Measurements from ENCODE around the gene SMC6.

Gene SMC6

DNA sequence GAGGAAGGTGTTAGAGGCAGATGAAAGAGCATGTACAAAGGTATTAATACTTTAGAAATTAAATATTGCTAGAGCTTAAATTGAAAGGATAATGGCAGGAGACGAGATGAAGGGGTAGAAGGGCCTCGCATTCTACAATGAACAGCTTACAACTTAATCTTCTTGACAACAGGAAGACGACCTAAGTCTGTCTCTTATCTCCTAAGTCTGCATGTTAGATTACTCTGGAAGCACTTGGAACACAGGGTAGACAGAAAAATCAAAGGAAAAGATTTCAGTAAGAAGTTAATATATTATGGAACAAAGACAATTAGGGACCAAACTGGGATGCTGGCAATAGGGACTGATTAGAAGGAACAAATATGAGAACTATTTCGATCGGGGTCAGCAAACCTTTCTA is 34.9 kb downstream of the SMC6 start:
- no peak for DNase-seq

DNA sequence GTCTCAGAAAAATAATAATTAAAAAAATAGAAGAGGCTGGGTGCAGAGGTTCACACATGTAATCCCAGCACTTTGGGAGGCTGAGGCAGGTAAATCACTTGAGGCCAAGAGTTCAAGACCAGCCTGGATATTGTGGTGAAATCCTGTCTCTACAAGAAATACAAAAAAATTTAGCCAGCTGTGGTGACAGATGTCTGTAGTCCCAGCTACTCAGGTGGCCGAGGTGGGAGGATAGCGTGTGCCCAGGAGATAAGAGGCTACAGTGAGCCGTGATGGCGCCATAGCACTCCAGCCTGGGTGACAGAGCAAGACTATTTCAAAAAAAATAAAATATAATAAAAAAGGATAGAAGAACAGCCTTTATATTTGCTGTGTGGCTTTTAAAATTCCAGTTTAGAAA is 35.9 kb downstream of the SMC6 start:
- no peak for DNase-seq

DNA sequence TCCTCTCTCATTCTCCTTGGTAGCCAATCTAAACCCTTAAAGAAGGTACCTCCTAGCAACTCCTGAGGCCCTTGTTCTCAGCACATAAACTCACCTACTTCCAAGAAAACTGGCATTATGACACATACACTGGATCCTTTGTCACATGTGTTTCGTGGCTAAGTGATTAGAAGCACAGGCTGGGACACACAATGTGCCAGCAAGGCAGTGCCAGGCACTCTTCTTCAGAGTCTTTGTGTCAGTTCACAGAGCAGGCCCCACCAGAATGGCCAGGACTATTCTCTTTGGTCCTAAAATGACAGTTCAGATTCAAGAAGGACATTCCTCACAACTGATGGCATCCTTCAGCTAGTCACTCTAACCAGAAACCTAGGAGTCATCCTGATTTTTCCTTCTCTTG is 40.3 kb downstream of the SMC6 start:
- DNase-seq = no peak

DNA sequence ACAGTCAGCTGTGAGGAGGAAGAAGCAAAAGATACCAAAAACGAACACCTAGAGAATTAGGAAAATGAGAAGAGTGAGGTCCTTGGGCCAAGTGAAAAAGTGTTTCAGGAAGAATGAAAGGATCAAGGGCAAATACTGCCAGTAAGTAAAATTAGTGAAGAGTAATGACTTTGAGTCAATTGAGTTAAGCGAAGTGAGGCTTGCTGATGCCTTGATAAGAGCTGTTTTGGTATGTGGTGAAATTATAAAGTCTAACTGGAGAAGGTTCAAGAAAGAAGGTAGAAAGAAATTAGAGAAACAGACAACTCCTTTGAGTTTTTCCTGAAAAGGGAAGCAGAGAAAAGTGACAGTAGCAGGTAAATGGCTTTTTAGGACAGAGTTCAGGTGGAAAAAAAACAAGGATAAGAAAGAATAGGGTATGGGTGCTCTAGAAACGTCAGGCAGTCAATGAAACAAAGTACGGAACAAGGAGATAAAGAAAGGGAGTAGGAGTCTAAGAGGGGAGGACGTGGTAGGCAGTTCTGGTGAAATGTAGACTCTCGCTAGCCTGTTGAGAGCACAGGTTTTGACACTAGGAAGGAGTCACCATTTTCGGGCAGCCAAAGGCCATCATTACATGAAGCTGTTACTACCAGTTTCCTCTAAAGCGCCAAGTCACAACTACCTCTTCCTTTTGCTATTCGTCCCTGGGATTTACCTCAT is 42.9 kb downstream of the SMC6 start:
- DNase-seq = no peak

DNA sequence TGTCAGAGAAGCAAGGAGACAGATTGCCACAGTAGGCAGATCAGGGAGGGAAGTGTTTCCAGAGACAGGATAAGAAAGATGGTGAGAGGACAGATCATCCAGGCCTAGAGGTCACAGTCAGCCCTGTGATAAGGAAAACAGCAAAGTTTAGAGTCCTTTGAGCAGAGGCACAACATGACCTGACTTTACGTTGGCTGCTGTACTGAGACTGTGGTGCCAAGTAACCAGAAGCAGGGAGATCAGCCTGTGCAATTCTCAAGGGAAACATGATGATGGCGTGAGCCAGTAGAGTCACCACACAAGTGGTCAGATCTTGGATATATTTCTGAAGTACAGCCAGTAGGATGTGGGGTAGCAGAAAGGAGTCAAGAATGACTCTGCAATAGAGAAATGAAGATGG is 43.7 kb downstream of the SMC6 start:
- DNase-seq = no peak

DNA sequence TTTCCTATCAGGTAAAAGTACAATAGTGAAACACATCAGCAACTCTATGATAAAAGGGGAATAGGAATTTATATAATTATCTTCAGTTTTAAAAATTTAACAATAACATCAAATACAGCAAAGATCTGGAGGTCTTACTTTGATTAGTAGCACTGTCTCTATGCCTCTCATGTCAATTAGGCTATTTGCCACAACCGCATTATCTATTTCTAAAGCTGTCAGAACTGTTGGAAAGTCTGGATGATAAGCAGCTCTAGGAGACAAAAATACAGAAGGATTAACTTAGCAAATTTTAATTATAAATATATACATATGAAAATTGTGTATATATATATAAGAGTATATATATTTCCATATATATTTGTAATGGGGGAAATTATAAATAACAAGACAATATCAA is 45.1 kb downstream of the SMC6 start:
- no peak for DNase-seq

DNA sequence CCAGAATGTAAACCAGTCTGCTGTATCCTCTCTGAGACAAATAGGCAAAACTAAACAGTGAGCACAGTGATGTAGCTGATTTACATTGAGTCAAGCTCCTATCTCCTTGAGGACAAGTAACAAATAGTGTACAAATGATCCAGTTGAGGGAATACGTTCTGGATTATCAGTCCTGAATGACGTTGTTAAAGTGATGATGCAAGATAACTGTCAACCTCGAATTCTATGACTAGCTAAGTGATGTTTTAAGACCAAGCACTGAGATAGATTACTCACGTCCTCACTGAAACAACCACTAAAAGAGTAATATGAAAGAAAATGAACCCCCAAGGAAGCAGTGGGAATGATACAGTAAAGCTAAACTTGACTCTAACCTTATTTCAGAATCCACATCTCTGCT is 46.8 kb downstream of the SMC6 start:
- no peak for DNase-seq

DNA sequence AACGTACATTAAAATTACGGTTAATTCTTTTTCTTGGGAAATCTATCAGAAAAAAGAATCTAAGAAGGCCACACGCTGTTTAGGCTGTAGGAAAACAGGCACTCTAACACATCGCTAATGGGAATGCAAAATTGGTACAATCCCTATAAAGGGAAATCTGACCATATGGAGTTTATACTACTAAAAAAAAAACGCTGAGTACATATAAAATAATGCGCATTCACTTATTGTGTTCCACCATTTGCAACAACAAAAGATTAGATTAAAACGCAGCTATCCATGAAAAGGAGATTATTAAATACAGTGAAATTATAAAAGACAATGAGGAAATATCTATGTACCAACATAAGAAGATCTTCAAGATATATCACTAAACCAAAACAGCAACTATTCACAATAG is 62.8 kb downstream of the SMC6 start:
- DNase-seq = no peak

DNA sequence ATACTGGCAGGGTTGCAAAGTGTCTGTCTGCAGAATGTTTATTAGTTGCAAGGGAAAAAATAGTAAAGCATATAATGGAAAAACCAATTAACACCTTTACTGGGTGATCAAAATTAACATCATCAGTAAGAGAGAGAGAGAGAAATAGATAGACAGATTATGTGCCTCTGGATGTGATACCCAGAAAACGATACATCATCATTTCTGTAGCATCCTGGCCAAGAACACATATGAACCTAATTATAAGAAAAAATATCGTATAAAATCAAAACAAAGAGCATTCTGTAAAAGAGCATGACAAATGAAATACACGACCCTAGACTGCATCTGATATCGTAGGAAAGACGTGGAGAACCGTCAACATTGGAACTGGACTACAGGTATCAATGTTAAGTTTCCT is 64.6 kb downstream of the SMC6 start:
- no peak for DNase-seq

DNA sequence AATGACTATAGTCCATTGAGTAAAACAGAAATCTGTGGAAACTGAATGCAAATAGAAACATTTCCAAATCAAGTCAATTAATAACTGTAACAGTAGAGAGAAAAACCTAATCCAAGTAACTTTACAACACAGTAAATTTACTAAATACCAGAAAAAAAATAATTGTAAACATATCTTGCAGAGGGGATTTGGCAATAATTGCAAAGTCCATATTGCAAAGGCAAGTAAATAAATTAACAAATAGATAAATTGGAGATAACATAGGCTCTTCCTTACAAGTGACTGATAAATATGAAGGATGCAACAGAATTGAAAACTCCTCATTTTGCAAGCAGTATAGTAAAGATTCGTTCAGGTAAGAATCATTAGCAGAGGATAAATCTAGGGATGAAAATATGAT is 65.0 kb downstream of the SMC6 start:
- no peak for DNase-seq

DNA sequence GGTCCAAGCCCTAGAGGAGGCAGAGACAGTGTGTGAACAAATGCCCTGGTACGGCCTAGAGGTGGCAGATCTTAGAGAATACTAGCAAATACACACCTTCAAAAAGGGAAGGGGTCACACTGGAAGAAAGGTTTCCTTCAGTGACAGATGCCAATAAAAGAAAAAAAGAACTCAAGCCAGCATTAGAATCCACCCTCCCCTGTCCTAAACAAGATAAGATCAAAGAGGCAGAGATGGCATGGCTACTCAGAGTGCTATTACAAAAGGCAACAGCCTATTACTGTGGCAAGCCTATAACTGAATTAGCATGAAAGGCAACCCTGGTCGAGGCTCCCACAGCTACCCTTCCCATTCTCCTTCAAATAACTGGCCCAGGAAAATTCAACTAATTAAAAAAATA is 69.6 kb downstream of the SMC6 start:
- no peak for DNase-seq

DNA sequence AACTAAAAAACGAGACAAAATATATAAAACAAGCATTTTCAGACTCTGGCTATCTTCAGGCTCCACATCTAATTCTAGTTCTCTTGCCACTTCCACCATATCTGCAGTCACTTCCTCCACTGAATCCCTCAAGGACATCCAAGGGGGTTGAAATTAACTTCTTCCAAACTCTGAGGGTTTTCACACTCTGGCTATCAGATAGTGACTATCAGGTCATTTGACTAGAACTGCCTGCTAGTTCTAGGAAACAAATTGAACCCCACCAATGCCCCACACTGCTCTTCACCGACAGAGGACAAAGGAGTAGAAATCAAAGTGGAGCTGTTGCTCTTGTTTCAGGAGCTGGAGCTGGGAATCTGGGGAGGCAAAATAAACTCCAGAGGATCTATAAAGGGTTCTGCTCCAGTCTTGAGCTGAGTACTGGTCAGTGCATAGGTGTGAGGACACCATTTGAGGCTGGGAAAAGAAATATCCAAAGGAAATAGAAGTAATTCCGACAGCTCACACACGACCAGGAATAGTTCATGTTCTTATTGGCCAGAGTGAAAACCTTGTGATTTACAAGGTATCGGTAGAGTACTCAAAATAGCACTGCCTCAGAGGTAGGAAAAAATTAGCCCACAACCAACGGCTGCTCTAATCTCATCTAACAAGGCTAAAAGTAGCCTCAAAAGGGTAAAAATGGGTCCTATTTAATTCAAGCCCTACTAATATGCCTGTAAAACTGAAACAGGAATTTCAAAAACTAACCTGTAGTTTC is 71.3 kb downstream of the SMC6 start:
- no peak for DNase-seq

DNA sequence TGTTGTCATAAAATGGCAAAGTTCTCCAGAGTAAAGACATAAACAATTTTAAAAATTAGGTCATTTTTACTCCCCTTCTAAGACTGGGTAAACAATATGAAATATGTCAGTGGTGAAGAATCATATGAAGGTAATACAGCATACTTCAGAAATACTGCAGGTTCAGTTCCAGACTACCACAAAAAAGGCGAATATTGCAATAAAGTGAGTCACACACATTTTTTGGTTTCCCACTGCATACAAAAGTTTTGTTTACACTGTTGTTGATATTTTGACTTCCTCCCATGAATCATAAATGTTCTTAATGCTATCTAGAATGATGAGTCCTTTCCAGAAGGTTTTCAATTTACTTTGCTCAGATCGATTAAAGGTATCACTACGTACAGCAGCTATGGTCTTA is 73.5 kb downstream of the SMC6 start:
- DNase-seq = no peak

DNA sequence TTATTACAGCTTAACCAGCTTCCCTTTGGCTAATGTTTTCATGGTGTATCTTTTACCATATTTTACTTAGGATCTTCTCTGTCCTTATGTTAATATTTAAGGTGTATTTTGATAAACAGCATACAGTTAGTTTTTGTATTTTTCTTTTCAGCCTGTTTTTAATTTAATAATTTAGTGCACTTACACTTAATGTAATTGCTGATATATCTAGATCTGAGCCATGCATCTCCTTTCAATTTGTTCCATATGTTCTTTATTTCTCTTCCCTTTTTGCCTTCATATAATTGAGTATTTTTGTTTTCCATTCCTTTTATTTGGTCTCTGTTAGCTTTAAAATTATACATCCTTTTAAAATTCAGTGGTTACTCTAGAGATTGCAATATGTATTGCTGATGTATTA is 78.8 kb downstream of the SMC6 start:
- DNase-seq = no peak

DNA sequence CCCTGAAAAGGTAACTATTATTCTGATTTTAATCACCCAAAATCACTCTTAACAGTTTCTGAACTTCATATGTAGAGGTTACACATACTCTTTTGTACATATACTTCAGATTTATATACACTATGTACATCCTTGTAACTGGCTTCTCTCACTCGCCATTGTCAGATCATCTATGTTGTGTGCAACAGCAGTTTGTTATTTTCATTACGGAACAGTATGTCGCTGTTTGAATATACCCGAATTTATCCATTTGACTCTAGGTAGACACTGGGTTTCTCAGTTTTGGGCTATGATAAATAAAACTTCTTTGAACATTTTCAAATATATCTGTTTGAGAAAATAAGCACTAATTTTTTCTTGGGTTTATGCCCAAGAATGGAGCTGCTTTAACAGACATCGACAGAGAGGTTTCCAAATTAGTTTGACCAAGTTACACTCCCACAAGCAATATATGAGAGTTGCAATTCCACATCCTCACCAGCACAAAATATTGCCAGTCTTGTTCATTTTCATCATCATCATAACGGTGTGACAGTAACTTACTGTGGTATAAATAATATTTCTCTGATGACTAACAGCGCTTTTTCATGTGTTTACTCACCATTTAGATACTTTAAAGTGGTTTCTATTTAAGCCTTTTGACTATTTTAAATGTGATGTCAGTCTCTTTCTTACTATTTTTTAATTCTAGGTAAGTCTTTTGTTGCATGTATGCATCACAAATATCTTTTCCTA is 80.9 kb downstream of the SMC6 start:
- DNase-seq = no peak

DNA sequence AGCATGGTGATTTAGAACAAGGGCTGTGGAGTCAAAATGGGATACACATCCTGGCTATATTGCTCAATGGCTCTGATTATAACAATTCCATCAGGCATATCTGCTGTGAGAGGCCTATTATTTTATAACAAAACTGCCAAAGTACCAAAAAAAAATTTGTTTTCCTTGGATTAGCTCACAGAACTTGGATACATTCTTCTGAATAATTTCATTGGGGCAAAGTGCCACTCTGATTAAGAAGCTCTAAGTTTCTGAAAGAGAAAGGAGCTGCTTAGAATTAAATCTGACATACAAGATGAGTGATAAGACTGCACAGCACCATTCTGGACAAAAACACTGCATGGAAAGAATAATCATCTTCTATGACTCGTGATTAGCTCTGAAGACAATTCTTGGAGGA is 85.7 kb downstream of the SMC6 start:
- DNase-seq = no peak

DNA sequence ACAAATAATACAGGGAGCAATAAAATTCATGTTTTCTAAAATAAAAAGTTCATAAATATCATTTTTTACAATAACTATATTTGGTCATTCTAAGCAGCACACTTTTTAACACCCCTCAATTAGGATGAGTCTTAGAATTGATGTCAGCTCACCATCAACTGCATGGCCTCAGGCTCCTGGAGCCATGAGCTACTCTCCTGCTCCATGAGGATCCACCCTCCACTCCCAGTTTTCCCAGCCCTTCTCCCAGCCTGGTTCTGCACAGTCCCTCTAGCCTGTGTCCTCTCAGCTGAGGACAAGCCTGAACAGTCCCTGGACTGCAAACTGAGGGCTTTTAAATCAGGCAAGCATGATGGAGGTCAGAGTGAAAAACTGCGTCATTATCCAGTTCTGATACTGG is 89.1 kb downstream of the SMC6 start:
- DNase-seq = no peak

DNA sequence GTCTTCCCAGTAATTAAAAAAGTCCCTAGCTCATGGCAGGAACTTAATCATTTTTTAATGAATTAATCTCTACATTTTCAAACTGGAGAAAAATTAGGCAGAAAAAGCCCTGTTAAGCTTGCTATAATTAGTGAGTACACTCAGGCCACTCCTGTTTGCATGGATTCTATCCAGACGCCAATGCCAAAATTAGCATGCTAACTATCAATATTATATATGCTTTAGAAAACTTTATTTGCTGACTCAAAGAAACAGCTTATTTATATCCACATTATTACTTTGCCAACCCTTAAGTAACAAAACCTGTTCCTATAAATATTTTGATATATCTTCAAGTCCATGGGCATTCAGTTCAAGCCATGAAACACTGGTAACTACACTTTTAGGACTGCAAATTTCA is 90.9 kb downstream of the SMC6 start:
- no peak for DNase-seq

DNA sequence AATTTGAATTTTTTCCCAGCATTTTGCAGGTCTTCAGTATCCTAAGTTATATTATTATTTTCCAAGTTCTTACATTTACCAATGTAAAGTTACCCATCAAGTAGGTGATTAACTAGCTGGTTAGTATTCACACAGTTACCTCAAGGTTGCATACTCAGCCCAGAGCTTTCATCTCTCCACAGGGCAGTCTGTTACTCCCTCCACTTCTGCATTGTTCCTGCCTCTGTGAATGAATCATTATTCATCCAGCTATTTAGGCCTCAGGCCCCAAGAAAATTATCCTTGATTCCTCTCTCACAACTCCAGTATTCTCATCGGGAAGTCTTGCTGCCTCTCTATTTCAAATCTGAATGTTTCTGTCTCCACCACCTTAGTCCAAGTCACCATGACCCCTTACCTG is 92.2 kb downstream of the SMC6 start:
- no peak for DNase-seq

DNA sequence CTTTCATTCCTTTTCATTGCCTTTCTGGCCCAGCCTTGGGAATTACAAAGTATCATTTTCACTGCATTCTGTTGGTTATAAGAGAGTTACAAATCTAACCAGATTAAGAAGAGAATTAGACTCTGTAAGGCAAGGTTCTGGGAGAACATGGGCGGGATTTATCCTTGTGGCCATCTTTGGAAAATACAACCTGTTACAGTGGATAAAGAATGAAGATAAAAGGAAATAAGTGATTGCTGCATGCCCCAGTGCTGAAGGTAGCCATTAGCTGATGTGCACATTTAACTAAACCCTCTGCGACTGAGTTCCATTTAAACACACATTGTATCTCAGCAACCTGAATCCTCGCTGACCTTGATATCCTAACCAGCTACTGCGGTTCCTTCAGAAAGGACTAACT is 93.4 kb downstream of the SMC6 start:
- no peak for DNase-seq

DNA sequence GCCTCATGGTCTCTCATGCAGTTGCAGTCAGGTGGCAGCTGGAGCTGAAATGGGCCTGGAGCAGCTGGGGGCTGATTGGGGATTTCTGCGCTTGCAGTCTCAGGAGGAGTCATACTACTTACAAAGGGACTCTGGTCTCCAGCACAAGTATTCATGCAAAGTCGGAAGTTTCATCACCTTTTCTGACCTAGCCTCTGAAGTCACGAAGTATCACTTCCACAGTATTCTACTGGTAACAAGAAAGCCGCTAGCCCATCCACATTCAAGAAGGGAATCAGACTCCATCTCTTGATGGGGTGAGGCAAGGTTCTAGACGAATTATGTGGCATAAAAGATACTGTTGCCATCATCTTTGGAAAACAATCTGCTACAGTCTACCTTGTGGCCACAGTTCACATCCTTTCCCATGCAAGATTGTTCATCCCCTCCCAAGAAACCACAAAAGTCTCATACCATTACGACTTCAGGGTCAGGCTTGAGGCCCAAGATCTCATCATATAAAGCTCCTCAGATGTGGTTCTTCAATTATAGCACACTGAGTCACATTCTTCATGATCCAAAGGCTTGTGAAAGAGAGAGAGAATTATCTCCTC is 95.3 kb downstream of the SMC6 start:
- DNase-seq = no peak

DNA sequence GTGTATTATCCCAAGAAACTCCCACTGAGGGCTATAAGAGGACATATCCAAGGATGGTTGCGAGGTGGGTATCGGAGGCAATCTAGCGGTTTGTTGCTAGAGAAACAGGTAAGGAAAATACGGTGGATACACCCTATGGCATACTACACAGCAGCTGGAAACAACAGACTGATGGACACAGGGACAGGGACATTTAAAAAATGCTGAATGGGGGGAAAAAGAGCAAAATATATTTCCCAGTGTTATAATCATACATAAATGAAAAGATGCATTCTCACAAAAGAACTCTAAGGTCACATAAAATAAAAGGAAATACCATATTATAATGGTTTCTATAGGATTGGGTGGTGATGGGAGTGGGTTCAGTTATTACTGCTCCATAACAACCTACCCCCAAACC is 95.9 kb downstream of the SMC6 start:
- no peak for DNase-seq

DNA sequence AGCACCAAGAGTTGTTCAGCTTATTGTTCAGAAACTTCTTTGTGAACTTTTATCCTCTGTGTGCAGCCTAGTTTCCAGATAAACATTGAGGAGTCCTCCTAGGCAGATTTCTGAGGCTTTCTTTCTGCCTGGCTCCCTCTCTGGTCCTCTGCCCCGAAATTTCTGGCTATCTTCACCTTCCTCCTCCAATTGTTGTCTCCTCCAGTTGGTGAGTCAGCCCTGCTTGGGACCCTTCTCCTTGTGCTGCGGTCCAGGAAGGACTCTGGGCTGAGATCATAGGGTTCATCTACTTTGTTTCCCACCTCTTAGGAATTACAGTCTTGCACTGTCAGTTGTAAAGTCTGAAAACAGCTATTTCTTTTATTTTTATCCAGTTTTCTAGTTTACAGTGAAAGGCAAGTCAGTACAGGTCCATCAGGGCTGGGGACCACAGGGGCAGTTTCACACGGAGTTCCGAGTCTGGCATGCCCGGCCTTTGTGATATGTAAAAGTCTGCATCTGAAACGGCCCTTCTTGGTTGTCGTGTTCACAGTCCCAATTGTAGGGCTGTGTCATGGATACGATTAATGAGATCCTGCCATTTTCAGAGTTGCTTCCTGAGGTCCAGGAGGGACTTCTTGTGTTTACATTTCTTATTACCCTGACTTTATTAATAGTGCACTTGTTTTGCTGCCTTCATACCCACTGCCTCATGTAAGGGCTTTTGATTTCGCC is 100.8 kb downstream of the SMC6 start:
- no peak for DNase-seq

Measured in right kidney (tissue), 1 donor.